ENCODE results near the gene PCNT. TPM values are rescaled to one million over a fixed set of nuclear protein-coding genes. Genes with fewer than 3 reads are reported as not detected.
"Not testable (repeated sequence)": the region's sequence is repeated elsewhere in the genome, so short reads cannot be mapped to it uniquely, and the experiment has no call there.

Gene PCNT
- total RNA-seq, 6 experiments from 2014 or later = 23.2 to 26.9 (median 25.5) TPM

- no peak overlapping the region for H3K4me3 Mint-ChIP-seq
- TF ChIP-seq, protein P1, sequence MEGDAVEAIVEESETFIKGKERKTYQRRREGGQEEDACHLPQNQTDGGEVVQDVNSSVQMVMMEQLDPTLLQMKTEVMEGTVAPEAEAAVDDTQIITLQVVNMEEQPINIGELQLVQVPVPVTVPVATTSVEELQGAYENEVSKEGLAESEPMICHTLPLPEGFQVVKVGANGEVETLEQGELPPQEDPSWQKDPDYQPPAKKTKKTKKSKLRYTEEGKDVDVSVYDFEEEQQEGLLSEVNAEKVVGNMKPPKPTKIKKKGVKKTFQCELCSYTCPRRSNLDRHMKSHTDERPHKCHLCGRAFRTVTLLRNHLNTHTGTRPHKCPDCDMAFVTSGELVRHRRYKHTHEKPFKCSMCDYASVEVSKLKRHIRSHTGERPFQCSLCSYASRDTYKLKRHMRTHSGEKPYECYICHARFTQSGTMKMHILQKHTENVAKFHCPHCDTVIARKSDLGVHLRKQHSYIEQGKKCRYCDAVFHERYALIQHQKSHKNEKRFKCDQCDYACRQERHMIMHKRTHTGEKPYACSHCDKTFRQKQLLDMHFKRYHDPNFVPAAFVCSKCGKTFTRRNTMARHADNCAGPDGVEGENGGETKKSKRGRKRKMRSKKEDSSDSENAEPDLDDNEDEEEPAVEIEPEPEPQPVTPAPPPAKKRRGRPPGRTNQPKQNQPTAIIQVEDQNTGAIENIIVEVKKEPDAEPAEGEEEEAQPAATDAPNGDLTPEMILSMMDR (IDR thresholded peaks at IDR 0.05) = no peak
Measured at GRCh38 chr21:46431448-46431847, 107.5 kb downstream of the PCNT start.

DNA sequence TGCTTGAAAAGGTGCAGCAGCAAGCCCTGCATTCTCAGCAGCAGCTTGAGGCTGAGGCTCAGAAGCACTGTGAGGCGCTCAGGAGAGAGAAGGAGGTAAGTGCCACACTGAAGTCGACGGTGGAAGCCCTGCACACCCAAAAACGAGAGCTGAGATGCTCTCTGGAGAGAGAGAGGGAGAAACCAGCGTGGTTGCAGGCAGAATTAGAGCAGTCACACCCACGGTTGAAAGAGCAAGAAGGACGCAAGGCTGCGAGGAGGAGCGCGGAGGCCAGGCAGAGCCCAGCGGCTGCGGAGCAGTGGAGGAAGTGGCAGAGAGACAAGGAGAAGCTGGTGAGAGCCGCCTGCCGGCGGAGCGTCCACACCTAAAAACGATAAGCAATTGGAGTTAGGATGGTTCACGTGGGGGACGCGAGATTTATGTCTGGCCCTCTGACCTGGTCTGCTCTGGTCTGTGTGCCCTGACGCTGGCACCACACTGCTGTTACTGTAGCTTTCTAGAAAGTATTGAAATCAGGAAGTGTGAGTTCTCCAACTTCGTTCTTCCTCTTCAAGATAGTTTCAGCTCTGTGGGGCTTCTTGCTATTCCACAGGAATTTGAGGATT, 108.0 kb downstream of the PCNT start:
- Mint-ChIP-seq H3K4me3 (no peak overlapping the region), H3K27me3 (ENCODE audit: insufficient read depth) (no peaks in the 10 kb centered on the region; the same call in none of the 2 replicates), H3K9me3 (no peaks in the 10 kb centered on the region), H3K27ac (no peak overlapping the region), H3K36me3 (ENCODE audit: low read depth) (peaks cover 25% of the 10 kb centered on the region; the same call in 1 of the 2 replicates), H3K4me1 (ENCODE audit: low read depth) (no peaks in the 10 kb centered on the region)
- no peak for DNase-seq
- TF ChIP-seq, protein P1 (IDR thresholded peaks at IDR 0.05) = no peak

More at GRCh38 chr21:46431448-46431847, 107.5 kb downstream of the PCNT start:
- Mint-ChIP-seq H3K27me3 (ENCODE audit: insufficient read depth) (no peaks in the 10 kb centered on the region; the same call in none of the 2 replicates), H3K27ac (no peak overlapping the region), H3K9me3 (no peaks in the 10 kb centered on the region), H3K36me3 (ENCODE audit: low read depth) (peaks cover 25% of the 10 kb centered on the region; the same call in 1 of the 2 replicates), H3K4me1 (ENCODE audit: low read depth) (no peaks in the 10 kb centered on the region)
- DNase-seq = no peak

GRCh38 chr21:46433116-46433515, 109.2 kb downstream of the PCNT start:
- not testable (repeated sequence) for H3K4me3 Mint-ChIP-seq; H3K27me3 Mint-ChIP-seq (ENCODE audit: insufficient read depth); H3K27ac Mint-ChIP-seq; H3K9me3 Mint-ChIP-seq; H3K4me1 Mint-ChIP-seq (ENCODE audit: low read depth); DNase-seq
- H3K36me3 Mint-ChIP-seq (ENCODE audit: low read depth) = peaks cover 25% of the 10 kb centered on the region; the same call in 1 of the 2 replicates

DNA sequence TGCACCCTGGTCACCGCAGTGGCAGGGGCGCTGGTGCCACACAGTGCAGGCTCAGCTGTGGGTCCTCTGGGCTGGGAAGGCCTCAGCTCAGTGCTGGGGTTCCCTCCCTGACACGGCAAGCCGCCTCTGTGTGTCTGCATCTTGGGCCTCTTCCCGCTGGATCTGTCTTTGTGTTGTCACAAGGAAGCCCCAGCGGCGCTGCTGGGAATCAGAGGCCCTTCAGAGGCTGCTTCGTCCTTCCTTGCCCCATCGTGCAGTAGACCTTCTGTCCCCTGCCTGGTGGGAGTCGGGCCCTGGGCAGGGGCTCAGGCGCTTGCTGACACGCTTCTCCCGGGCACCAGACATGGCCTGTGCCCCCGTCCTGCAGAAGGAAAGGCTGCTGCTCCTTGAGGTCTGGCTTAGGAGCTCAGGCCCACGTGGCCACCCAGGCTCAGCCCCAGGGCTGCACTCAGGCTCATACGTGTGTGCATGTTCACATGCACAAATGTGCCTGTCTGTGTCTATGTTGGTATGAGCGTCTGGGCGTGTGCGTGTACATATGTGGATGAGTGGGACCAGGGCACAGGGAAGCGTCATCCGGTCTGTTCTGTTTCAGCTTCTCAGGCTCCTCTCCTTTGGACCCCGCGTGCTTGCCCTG, 110.5 kb downstream of the PCNT start:
- Mint-ChIP-seq H3K4me1 (ENCODE audit: low read depth) (no peaks in the 10 kb centered on the region), H3K9me3 (no peaks in the 10 kb centered on the region), H3K27me3 (ENCODE audit: insufficient read depth) (no peaks in the 10 kb centered on the region; the same call in none of the 2 replicates), H3K27ac (no peak overlapping the region), H3K36me3 (ENCODE audit: low read depth) (peaks cover 25% of the 10 kb centered on the region; the same call in 1 of the 2 replicates), H3K4me3 (no peak overlapping the region)
- DNase-seq = no peak
- TF ChIP-seq, protein P1 (IDR thresholded peaks at IDR 0.05) = no peak

- DNase-seq = no peak
- Mint-ChIP-seq H3K27ac (no peak overlapping the region), H3K4me3 (no peak overlapping the region), H3K36me3 (ENCODE audit: low read depth) (peaks cover 30% of the 10 kb centered on the region), H3K9me3 (no peaks in the 10 kb centered on the region), H3K4me1 (ENCODE audit: low read depth) (no peaks in the 10 kb centered on the region), H3K27me3 (ENCODE audit: insufficient read depth) (no peaks in the 10 kb centered on the region; the same call in none of the 2 replicates)
- TF ChIP-seq, protein P1 (IDR thresholded peaks at IDR 0.05) = no peak
Measured at GRCh38 chr21:46435786-46436227, 111.9 kb downstream of the PCNT start.

DNA sequence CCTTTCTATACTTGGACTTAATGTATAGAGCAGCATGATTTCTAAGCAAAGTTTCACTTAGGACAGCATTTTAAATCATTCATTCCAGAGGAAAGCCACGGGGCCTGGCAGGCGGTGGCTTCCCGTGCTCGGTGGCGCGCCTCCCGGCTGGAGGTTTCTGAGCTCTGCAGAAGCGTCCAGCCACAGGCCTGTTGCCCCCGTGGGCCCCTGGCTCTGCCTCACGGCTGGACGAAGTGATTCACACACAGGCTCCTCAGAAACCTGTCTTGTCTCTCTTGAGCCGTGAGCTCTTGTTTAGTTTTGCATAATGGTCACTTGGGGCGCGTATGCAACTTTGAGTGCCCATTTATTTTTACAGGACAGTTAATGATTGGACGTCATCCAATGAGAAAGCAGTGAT, 112.7 kb downstream of the PCNT start:
- TF ChIP-seq, protein P1 (IDR thresholded peaks at IDR 0.05) = no peak
- Mint-ChIP-seq H3K27ac (no peak overlapping the region), H3K9me3 (no peaks in the 10 kb centered on the region), H3K36me3 (ENCODE audit: low read depth) (peaks cover 28% of the 10 kb centered on the region), H3K4me1 (ENCODE audit: low read depth) (no peaks in the 10 kb centered on the region), H3K27me3 (ENCODE audit: insufficient read depth) (no peaks in the 10 kb centered on the region; the same call in none of the 2 replicates), H3K4me3 (no peak overlapping the region)
- no peak for DNase-seq
